ENCODE data around the gene PPM1E.

DNA sequence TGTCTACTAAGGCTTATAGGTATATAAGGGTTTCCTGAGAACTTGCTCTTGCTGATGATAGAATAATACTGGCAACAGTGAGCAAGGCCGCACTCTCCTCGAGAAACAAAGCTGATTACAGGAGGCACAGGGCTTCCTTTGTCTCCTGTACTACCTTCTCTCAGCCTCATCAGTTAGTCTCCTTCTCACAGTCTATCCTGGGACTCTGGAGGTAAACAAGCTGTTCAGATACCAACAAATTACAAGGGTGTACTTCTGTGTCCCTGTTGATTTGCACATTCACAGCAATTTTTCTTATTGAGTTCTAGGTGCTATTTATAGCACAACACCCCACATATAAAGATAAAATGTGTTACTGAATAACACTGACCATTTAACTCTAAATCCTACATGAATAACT is 252.3 kb downstream of the PPM1E start:
- TF ChIP-seq, protein P1, sequence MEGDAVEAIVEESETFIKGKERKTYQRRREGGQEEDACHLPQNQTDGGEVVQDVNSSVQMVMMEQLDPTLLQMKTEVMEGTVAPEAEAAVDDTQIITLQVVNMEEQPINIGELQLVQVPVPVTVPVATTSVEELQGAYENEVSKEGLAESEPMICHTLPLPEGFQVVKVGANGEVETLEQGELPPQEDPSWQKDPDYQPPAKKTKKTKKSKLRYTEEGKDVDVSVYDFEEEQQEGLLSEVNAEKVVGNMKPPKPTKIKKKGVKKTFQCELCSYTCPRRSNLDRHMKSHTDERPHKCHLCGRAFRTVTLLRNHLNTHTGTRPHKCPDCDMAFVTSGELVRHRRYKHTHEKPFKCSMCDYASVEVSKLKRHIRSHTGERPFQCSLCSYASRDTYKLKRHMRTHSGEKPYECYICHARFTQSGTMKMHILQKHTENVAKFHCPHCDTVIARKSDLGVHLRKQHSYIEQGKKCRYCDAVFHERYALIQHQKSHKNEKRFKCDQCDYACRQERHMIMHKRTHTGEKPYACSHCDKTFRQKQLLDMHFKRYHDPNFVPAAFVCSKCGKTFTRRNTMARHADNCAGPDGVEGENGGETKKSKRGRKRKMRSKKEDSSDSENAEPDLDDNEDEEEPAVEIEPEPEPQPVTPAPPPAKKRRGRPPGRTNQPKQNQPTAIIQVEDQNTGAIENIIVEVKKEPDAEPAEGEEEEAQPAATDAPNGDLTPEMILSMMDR (IDR thresholded peaks at IDR 0.05) = no peak
- TF ChIP-seq POLR2A (IDR thresholded peaks at IDR 0.05) = no peak

Measured in esophagus squamous epithelium (tissue), 4 donors.